A673 (cell line): ENCODE measurements around the gene RPS6KA5.

Source experiments
- EZH2 ChIP-seq: fragments of 200-600 bp; sonication (generic); IDR thresholded peaks from 2 replicates; pipeline ENCODE4 v1.6.1; 2017; ENCODE audit warnings: borderline replicate concordance, low read depth, mild to moderate bottlenecking, mixed read lengths, antibody characterized with exemption, low read length; ENCODE audit not compliant: poor library complexity, severe bottlenecking
- TF ChIP-seq, protein P1 (sequence below): fragments of 300-800, 200-600 bp; sonication (generic); conservative IDR thresholded peaks from 2 replicates; pipeline ENCODE4 v1.5.1; 2017; ENCODE audit warnings: low read depth, mild to moderate bottlenecking, antibody characterized with exemption, low read length, moderate library complexity, mixed read lengths

DNA sequence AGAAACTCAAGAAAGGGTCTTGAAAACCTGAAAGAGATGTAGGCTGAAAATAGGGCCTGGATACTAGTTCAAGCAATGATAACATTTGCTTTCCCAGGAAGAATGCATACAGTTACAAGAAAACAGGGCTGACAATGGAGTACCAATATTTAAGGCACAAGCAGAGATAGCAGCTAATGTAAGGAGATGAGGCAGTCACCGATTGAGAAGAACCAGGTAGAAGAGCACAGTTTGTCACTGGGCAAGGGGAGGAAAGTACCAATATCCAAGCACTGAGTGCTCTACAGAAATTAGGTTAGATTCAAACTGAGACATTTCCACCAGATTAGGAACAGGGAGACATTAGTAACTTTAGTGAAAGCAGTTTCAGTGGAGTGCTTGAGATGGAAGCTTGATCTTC lies 19.9 kb downstream of the RPS6KA5 start:
- TF ChIP-seq, protein P1, sequence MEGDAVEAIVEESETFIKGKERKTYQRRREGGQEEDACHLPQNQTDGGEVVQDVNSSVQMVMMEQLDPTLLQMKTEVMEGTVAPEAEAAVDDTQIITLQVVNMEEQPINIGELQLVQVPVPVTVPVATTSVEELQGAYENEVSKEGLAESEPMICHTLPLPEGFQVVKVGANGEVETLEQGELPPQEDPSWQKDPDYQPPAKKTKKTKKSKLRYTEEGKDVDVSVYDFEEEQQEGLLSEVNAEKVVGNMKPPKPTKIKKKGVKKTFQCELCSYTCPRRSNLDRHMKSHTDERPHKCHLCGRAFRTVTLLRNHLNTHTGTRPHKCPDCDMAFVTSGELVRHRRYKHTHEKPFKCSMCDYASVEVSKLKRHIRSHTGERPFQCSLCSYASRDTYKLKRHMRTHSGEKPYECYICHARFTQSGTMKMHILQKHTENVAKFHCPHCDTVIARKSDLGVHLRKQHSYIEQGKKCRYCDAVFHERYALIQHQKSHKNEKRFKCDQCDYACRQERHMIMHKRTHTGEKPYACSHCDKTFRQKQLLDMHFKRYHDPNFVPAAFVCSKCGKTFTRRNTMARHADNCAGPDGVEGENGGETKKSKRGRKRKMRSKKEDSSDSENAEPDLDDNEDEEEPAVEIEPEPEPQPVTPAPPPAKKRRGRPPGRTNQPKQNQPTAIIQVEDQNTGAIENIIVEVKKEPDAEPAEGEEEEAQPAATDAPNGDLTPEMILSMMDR: no peak
- TF ChIP-seq EZH2: no peak
